Epithelial cell of esophagus (primary cell): ENCODE data around the gene TIAM2.

Experiments used
- DNase-seq: peaks from one replicate; pipeline ENCODE4 v3.0.0; 2010; ENCODE audit warnings: low read depth
- H3K4me3 ChIP-seq: 2 replicates; pipeline ENCODE4 v1.5.1; 2011; ENCODE audit warnings: mild to moderate bottlenecking, low read length, control low read depth
- TF ChIP-seq, protein P1 (sequence below): IDR thresholded peaks from 2 replicates; pipeline ENCODE4 v1.5.1; 2011; ENCODE audit warnings: low read depth, mild to moderate bottlenecking, low read length, control low read depth, inconsistent platforms; ENCODE audit not compliant: insufficient read depth; ENCODE audit errors: missing control alignments

TIAM2 gene

DNA sequence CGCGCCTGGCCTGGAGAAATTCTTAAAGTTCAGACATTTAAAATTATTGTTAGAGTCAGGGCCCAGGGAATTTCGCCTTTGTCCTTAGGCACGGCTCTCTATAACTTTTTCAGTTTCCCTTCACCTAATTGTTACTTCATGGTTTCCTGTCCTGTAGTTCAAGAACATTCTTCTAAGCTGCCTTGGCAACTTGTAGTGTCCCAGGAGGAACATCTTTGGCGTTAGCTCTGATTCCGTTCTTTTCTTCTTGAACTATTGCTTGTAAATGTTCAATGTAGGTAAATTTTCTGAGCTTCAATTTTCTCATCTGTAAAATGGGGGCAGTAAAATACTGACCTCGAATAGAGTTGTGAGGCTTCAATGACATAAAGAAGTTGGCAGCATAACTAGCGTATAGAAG lies 41.8 kb downstream of the TIAM2 start:
- DNase-seq, result no peak
- TF ChIP-seq, protein P1, sequence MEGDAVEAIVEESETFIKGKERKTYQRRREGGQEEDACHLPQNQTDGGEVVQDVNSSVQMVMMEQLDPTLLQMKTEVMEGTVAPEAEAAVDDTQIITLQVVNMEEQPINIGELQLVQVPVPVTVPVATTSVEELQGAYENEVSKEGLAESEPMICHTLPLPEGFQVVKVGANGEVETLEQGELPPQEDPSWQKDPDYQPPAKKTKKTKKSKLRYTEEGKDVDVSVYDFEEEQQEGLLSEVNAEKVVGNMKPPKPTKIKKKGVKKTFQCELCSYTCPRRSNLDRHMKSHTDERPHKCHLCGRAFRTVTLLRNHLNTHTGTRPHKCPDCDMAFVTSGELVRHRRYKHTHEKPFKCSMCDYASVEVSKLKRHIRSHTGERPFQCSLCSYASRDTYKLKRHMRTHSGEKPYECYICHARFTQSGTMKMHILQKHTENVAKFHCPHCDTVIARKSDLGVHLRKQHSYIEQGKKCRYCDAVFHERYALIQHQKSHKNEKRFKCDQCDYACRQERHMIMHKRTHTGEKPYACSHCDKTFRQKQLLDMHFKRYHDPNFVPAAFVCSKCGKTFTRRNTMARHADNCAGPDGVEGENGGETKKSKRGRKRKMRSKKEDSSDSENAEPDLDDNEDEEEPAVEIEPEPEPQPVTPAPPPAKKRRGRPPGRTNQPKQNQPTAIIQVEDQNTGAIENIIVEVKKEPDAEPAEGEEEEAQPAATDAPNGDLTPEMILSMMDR, result no peak

DNA sequence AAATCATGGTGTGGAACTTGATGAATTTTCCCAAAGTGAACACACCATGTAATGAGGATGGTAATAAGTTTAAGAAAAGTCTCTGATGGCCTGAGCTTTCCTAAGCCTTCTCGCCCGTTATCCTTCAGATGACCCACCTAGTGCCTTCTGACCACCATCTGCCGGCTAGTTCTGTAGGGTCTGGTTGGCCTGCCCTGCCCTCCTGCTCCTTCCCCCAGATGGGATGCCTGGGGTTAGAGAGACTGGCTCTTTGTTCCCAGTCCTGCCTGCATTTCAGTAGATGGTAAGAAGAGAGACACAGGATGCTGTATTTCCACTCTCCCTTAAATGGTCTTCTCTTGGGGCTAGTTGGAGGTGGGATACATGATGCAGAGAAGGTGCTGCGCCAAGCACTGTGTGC lies 43.0 kb downstream of the TIAM2 start:
- TF ChIP-seq, protein P1, result no peak
- H3K4me3 ChIP-seq, result no peak overlapping the region
- DNase-seq, result no peak

More for the DNA sequence above, 41.8 kb downstream of the TIAM2 start:
- no peak overlapping the region for H3K4me3 ChIP-seq

DNA sequence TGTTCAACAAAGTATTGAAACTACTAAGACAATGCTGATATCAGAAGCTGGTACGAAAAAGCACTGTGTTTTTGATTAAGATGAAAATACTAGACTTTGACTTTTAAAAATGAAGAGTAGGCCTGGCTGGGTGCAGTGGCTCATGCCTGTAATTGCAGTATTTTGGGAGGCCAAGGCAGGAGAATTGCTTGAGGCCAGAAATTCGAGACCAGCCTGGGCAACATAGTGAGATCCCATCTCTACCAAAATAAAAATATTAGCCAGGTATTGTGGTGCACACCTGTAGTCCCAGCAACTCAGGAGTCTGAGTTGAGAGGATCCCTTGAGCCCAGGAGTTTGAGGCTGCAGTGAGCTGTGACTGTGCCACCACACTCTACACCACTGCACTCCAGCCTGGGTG lies 43.4 kb downstream of the TIAM2 start:
- DNase-seq, result no peak
- H3K4me3 ChIP-seq, result no peak overlapping the region
- TF ChIP-seq, protein P1, result no peak

DNA sequence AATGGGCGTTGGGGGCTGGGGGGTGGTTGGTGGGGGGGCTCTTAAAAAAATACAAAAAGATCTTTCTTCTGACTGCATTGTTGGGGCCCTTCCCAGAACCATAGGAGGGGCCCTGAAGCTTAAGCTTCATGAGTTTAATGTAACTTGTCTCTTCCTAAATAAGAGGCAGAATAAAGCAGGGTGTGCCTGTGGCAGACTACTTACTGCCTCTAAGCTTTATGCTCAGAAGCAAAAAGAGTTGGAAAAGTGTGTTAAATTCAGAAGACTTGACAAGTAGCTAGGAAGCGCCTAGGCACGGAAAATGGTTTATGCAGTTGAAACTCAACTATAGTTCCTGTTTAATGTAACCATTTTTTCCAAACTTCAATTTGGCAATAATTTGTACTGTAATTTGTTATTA lies 44.5 kb downstream of the TIAM2 start:
- H3K4me3 ChIP-seq, result no peak overlapping the region
- TF ChIP-seq, protein P1, result no peak
- DNase-seq, result no peak

DNA sequence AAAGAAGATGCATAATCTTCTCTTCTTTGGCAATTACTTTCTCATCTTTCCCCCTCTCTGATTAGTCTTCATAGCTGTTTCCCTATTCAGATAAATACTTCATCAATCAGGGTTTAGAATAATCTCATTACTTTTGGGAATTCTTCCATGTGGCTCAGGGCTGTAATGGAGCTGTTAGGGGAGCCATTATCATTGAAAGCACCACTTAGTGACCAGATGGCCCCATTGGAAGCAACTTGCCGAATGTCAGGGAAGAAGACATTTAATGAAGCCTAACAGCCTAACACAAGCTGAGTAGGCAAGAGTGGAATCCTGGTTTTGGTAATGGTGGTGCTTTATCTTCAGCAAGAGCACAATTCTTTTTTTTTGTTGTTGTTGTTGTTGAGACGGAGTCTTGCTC lies 45.0 kb downstream of the TIAM2 start:
- H3K4me3 ChIP-seq, result no peak overlapping the region
- TF ChIP-seq, protein P1, result no peak
- no peak for DNase-seq

DNA sequence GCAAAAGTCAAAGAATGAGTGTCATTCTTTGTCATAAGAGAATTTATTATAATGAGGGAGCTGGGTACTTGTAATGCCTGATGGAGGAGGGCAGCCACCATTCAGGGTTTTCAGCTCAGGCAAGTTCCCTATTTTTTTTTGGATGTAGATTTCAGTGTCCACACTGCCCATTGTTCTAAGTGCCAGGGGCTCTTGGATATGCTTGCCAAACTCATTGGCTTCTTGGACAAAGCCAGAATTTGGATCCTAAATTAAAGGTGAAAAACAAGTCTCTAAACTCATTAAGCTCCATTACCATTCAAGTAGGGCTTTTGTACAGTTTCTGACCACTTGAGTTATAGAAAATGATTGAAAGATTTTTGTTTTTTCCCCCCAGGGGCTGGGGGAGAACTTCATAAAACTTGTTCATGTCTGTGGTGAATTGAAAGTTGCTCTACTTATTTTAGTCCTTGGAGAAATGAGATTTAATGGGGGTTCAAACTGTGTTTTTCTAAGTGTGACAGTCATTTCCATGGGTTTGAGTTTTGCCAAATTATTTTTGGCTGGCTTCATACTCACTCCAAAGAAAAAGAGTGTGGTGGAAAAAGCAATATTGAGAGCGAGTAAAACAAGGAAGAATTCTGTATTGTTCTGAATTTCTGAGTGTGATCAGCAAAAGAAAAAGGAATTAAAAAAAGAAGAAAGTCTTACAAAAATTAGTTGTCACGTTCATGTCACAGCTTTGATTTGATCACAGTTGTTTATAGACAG lies 46.0 kb downstream of the TIAM2 start:
- no peak overlapping the region for H3K4me3 ChIP-seq
- DNase-seq, result no peak
- TF ChIP-seq, protein P1, result no peak

DNA sequence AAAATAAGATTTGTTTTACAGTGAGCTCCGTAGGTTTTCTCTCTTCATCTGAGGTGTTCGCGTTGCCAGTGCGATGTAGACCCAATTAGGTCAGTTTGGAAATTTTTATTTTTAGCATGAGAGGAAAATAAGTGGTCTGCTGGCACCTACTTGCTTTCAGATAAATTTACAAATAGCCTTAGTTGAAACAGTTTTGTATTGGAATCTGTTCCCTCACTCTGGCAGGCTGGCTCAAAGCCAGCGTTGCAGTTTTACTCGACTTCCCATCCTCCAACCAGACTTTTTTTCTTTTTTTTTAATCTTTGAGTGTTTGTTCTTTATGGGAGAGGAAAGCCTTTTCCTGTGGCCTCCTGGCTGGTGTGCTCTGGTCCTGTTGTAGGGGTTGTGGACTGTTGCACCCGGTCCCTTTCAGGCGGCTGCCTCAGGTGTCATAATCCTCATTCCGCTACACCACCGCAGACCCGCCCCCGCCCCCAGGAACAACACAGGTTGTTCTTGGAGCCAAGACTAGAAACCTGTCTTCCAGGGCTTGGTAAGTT lies 46.7 kb downstream of the TIAM2 start:
- TF ChIP-seq, protein P1, result no peak
- no peak for DNase-seq
- no peak overlapping the region for H3K4me3 ChIP-seq
